ENCODE measurements around the gene PARP14.
"Not testable (repeated sequence)": the region's sequence is repeated elsewhere in the genome, so short reads cannot be mapped to it uniquely, and the experiment has no call there.

DNA sequence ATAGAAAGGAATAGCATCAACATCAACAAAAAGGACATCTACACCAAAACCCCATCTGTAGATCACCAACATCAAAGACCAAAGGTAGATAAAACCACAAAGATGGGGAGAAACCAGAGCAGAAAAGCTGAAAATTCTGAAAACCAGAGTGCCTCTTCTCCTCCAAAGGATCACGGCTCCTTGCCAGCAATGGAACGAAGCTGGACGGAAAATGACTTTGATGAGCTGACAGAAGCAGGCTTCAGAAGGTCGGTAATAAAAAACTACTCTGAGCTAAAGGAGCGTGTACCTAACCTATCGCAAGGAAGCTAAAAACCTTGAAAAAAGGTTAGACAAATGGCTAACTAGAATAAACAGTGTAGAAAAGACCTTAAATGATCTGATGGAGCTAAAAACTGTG, 28.7 kb upstream of the PARP14 start:
- TF ChIP-seq, protein P1, sequence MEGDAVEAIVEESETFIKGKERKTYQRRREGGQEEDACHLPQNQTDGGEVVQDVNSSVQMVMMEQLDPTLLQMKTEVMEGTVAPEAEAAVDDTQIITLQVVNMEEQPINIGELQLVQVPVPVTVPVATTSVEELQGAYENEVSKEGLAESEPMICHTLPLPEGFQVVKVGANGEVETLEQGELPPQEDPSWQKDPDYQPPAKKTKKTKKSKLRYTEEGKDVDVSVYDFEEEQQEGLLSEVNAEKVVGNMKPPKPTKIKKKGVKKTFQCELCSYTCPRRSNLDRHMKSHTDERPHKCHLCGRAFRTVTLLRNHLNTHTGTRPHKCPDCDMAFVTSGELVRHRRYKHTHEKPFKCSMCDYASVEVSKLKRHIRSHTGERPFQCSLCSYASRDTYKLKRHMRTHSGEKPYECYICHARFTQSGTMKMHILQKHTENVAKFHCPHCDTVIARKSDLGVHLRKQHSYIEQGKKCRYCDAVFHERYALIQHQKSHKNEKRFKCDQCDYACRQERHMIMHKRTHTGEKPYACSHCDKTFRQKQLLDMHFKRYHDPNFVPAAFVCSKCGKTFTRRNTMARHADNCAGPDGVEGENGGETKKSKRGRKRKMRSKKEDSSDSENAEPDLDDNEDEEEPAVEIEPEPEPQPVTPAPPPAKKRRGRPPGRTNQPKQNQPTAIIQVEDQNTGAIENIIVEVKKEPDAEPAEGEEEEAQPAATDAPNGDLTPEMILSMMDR (IDR thresholded peaks at IDR 0.05): not testable (repeated sequence)
- not testable (repeated sequence) for TF ChIP-seq POLR2AphosphoS5 (IDR thresholded peaks at IDR 0.05)

All from transverse colon (tissue), 4 donors.